ENCODE measurements around the gene UMAD1. TPM values are rescaled to one million over a fixed set of nuclear protein-coding genes. Genes with fewer than 3 reads are reported as not detected.

The UMAD1 gene
- total and polyA plus RNA-seq, 2 experiments from 2014 or later = 8.4 to 12.4 TPM

- ATAC-seq = no peak
- H3K27me3 Mint-ChIP-seq (ENCODE audit: insufficient read depth, low read depth, poor library complexity) = no peaks in the 10 kb centered on the region
- DNase-seq (ENCODE audit: low spot score) = no peak
Observed at GRCh38 chr7:7816084-7816483, 175.5 kb downstream of the UMAD1 start.

DNA sequence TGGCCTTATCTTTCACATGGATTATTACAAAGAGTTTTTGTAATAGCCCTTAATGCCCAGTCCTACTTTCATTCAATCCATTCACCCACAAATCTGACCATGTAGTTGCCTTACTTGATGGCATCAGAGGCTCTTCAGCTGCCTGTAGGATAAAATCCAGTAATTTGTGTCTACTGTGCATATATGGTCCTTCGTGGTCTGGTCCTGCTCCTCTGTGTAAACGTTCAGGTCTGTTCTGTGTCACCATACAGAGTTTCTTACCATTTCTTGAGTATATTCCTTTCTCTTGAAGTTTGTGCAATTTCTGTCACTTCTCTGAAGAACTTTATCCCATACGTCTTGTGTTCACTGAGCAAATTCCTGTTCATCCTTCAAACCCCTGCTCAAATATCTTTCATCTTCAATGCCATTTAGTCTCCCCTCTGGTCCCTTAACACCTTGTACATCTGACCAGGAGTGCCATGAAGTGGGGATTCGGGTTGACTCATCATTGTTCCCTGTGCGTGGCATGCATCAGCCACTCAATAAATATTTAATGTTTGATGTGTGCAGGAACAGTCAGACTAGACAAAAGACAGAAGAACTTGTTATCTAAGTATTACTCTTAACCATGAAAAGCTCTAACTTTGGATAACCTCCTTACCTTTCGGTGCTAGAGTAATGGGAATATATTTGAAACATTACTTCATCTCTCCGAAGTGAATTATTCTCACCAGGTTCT is 176.4 kb downstream of the UMAD1 start:
- Mint-ChIP-seq H3K36me3 (ENCODE audit: low read depth) (no peaks in the 10 kb centered on the region), H3K4me3 (no peak overlapping the region), H3K4me1 (peaks cover 16% of the 10 kb centered on the region), H3K9me3 (no peaks in the 10 kb centered on the region), H3K27me3 (ENCODE audit: insufficient read depth, low read depth, poor library complexity) (no peaks in the 10 kb centered on the region), H3K27ac (no peak overlapping the region)
- Histone ChIP-seq H3K4me2 (no peak overlapping the region), H3K27ac (ENCODE audit: low read depth) (no peak overlapping the region), H3K27me3 (ENCODE audit: insufficient read depth) (no peaks in the 10 kb centered on the region), H3K4me3 (no peak overlapping the region), H3K36me3 (ENCODE audit: insufficient read depth) (no peaks in the 10 kb centered on the region), H3K9me2 (ENCODE audit: insufficient read depth) (no peaks in the 10 kb centered on the region), H2AFZ (no peak overlapping the region), H3F3A (replicated peaks; ENCODE audit: low read depth) (no peaks in the 10 kb centered on the region), H3K4me1 (ENCODE audit: insufficient read depth) (peaks cover 17% of the 10 kb centered on the region), H3K79me2 (replicated peaks; ENCODE audit: insufficient read depth) (no peaks in the 10 kb centered on the region), H4K20me1 (replicated peaks; ENCODE audit: insufficient read depth) (no peaks in the 10 kb centered on the region)
- no peak for DNase-seq (ENCODE audit: low spot score)
- no peak for ATAC-seq
- no peak for TF ChIP-seq ETS1 (IDR thresholded peaks at IDR 0.05)
- no peak for TF ChIP-seq EZH2phosphoT487 (IDR thresholded peaks at IDR 0.05; ENCODE audit: unreplicated experiment)
- no peak for TF ChIP-seq NANOG (IDR thresholded peaks at IDR 0.05; ENCODE audit: borderline replicate concordance)
- no peak for TF ChIP-seq EZH2 (IDR thresholded peaks at IDR 0.05; ENCODE audit: low read depth, unreplicated experiment)
- TF ChIP-seq CTCF (conservative IDR thresholded peaks at IDR 0.05; ENCODE audit: low read depth in 2 of 2) = no peak

More at GRCh38 chr7:7816084-7816483, 175.5 kb downstream of the UMAD1 start:
- no peak overlapping the region for H3K27ac ChIP-seq (ENCODE audit: low read depth)
- no peaks in the 10 kb centered on the region for H3K36me3 ChIP-seq (ENCODE audit: insufficient read depth)
- no peak overlapping the region for H3K4me2 ChIP-seq
- TF ChIP-seq, protein P1, sequence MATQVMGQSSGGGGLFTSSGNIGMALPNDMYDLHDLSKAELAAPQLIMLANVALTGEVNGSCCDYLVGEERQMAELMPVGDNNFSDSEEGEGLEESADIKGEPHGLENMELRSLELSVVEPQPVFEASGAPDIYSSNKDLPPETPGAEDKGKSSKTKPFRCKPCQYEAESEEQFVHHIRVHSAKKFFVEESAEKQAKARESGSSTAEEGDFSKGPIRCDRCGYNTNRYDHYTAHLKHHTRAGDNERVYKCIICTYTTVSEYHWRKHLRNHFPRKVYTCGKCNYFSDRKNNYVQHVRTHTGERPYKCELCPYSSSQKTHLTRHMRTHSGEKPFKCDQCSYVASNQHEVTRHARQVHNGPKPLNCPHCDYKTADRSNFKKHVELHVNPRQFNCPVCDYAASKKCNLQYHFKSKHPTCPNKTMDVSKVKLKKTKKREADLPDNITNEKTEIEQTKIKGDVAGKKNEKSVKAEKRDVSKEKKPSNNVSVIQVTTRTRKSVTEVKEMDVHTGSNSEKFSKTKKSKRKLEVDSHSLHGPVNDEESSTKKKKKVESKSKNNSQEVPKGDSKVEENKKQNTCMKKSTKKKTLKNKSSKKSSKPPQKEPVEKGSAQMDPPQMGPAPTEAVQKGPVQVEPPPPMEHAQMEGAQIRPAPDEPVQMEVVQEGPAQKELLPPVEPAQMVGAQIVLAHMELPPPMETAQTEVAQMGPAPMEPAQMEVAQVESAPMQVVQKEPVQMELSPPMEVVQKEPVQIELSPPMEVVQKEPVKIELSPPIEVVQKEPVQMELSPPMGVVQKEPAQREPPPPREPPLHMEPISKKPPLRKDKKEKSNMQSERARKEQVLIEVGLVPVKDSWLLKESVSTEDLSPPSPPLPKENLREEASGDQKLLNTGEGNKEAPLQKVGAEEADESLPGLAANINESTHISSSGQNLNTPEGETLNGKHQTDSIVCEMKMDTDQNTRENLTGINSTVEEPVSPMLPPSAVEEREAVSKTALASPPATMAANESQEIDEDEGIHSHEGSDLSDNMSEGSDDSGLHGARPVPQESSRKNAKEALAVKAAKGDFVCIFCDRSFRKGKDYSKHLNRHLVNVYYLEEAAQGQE (IDR thresholded peaks at IDR 0.05; ENCODE audit: unreplicated experiment) = no peak
- TF ChIP-seq EZH2phosphoT487 (IDR thresholded peaks at IDR 0.05; ENCODE audit: unreplicated experiment) (no peak), ZNF114 (CRISPR knock-in tag; IDR thresholded peaks at IDR 0.05) (no peak)
- H3K79me2 ChIP-seq (replicated peaks; ENCODE audit: insufficient read depth) = no peaks in the 10 kb centered on the region
- Mint-ChIP-seq H3K9me3 (no peaks in the 10 kb centered on the region), H3K4me3 (no peak overlapping the region), H3K4me1 (peaks cover 10% of the 10 kb centered on the region), H3K27ac (no peak overlapping the region), H3K36me3 (ENCODE audit: low read depth) (no peaks in the 10 kb centered on the region)
- no peak overlapping the region for H3K4me3 ChIP-seq
- no peak overlapping the region for H2AFZ ChIP-seq
- H4K20me1 ChIP-seq (replicated peaks; ENCODE audit: insufficient read depth) = no peaks in the 10 kb centered on the region
- peaks cover 8% of the 10 kb centered on the region for H3K4me1 ChIP-seq (ENCODE audit: insufficient read depth)
- no peaks in the 10 kb centered on the region for H3K27me3 ChIP-seq (ENCODE audit: insufficient read depth)
- H3F3A ChIP-seq (replicated peaks; ENCODE audit: low read depth) = no peaks in the 10 kb centered on the region
- H3K9me2 ChIP-seq (ENCODE audit: insufficient read depth) = no peaks in the 10 kb centered on the region
